Anterior cingulate cortex (tissue), 58 donors: Measurements from ENCODE around the gene RANBP1.

Experiments
- DNase-seq, 58 donors: peaks; one replicate each; lab custom pipeline; 2025; lab: John Stamatoyannopoulos, UW

RANBP1 gene

DNA sequence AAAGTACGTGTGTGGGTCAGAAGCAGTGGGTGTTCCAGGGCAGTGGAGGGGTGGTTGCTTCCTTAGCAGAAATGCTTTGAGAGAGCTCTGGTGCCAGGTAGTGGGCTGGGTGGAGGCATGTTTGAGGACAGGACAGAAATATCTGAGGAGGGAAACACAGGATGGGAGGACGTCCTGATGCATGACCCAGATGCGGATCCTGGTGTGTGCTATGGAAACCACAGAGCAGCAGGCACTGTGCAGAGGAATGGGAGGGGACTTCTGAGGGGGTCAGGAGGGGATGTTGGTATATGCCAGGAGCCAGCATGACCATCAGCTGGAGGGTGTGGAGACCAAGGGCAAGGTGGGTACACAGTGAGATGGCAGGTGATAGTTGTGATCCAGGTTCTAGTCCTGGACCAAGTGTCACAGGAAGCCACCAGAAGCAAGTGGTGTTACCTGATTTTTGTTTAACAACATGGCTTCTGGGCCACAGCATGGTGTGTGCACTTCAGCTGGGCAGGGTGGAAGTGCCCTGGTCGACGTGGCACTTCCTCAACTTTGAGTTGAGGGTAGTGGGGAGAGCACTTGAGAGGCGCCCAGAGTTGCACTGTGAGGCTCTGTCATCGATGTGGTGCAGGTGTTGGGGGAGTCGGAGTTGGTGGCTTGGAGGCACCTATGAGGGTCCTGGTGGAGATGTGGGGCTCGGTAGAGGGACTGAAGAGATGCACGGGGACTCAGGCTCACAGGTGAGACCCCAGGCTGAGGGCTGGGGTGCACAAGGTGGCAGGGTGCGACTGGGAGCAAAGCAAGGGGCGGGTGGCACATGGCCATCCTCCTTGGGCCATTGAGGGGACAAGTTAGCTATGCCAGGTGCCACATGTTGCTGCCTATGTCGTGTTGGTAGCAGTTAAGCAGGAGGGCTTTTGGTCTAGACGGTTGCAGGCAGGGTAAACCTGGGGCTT lies 28.3 kb upstream of the RANBP1 start:
- DNase-seq = no peak

DNA sequence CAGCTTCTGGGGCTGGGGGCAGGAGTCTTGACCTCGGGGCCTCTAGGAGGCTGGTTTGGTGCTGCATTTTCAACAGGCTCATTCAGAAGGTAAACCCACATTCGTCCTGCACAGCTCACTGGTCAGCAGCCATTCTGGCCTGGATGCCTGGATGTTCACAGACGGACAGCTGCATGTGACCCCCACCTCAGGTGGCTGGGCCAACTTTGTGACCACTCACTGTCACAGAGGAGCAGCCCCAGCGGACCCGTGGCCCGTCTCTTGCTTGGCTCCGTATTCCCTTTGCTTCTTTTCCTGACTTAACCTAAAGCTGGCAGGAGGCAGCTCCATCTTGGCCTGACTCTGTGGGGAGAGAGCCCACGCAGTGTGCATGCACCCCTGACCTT lies 27.6 kb upstream of the RANBP1 start:
- no peak for DNase-seq

GRCh38 chr22:20089226-20089976 lies 26.5 kb upstream of the RANBP1 start:
- no peak for DNase-seq

DNA sequence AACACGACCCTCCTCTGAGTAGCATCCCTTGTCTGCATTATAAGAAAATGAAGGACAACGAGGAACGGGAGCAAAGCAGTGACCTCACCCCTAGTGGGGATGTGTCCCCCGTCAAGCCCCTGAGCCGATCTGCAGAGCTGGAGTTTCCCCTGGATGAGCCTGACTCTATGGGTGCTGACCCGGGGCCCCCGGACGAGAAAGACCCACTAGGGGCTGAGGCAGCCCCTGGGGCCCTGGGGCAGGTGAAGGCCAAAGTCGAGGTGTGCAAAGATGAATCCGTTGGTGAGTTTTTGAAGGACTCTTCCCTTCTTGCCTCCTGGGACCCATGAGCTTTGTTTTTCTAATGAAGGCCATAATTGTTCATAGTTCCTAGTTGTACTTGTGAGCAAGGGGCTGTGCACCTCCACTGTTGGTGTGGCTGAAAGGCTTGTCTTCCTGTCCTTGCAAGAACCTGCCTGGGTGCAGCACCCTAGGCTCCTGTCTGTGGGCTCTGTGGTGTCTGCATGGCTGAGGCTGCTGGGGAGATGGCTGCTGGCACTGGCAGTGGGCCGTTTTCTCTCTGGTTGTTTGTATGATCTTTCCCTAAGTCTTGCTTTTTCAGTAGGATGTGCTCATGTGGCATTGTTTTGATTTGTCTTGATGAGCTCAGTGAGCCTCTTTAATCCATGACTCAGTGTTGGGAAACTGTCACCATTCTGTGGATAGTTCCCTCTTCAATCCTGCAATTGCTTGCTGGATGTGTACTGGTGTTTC lies 25.8 kb upstream of the RANBP1 start:
- no peak for DNase-seq

- no peak for DNase-seq
Observed at GRCh38 chr22:20090730-20091240, 25.1 kb upstream of the RANBP1 start.

GRCh38 chr22:20091690-20092476 lies 24.0 kb upstream of the RANBP1 start:
- no peak for DNase-seq

DNA sequence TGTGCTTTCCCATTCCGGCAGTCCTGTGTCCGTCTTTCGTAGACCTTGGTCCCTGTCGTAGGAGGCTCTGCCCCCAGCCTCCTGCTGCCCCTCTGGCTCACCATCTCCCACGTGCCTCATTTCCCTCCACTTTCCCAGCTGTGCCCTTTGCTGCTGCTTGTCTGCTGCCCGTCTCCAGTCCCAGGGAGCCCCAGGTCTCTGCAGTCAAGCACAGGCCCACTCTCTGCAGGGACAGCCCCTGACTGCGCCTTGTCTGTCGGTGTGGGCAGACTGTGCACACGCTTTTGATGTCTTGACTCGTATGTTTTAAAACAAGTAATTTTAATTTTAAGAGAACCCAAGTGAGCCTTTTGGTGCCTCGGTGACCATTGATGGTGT lies 23.4 kb upstream of the RANBP1 start:
- no peak for DNase-seq

- DNase-seq = peak in 42 of 58 donors; percentile 11 to 84 (median 51)
Observed at GRCh38 chr22:20093418-20094196, 22.3 kb upstream of the RANBP1 start.

DNA sequence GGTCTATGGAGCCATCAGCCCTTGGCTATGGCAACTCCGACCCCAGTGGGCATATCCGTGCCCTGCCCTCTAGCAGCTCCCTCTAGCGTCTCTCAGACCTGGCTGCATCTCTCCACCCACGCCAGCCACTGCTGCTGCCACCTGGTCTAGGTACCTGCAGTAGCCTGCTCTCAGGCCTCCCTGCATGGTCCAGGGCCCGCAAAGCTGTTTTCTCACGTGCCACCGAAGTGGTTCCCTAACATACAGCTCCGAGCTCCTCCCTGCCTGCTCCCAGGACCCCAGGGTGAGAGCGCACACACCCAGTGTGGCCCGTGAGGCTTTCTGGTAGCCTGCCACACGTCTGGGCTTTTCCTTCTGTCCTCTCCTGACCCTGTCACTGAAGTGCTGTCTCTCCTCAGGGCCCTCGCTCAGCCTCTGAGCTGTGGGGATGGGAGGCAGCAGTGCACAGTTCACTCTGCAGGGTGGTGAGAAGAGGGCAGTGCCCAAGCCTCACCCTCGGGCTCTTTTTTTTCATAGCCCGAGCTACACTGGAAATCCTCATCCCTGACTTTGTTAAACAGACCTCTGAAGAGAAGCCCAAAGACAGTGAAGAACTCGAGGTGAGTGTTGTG lies 21.6 kb upstream of the RANBP1 start:
- DNase-seq = no peak

DNA sequence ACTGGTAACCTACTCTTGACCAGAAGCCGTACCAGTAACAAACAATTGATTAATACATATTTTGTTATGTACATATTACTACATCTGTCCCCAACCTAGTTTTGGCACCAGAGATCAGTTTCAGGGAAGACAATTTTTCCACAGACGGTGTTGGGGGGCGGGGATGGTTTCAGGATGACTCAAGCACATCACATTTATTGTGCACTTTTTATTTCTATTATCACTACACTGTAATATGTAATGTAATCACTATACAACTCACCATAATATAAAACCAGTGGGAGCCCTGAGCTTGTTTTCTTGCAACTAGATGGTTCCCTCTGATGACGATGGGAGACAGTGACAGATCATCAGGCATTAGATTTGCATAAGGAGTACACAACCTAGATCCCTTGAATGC lies 20.4 kb upstream of the RANBP1 start:
- no peak for DNase-seq

- no peak for DNase-seq
Observed at GRCh38 chr22:20096574-20097420, 19.1 kb upstream of the RANBP1 start.

- no peak for DNase-seq
Observed at GRCh38 chr22:20099099-20099711, 16.7 kb upstream of the RANBP1 start.

- no peak for DNase-seq
Observed at GRCh38 chr22:20101638-20102037, 14.3 kb upstream of the RANBP1 start.

GRCh38 chr22:20102203-20102780 lies 13.6 kb upstream of the RANBP1 start:
- no peak for DNase-seq

GRCh38 chr22:20105456-20106204 lies 10.3 kb upstream of the RANBP1 start:
- no peak for DNase-seq

GRCh38 chr22:20106205-20106848 lies 9.6 kb upstream of the RANBP1 start:
- peak in 6 of 58 donors; percentile 22 to 45 (median 33) for DNase-seq
